ENCODE results near the gene FAM170B. TPM values are rescaled to one million over a fixed set of nuclear protein-coding genes. Genes with fewer than 3 reads are reported as not detected.

FAM170B gene
- total RNA-seq, 4 donors from 2014 or later, result not detected

DNA sequence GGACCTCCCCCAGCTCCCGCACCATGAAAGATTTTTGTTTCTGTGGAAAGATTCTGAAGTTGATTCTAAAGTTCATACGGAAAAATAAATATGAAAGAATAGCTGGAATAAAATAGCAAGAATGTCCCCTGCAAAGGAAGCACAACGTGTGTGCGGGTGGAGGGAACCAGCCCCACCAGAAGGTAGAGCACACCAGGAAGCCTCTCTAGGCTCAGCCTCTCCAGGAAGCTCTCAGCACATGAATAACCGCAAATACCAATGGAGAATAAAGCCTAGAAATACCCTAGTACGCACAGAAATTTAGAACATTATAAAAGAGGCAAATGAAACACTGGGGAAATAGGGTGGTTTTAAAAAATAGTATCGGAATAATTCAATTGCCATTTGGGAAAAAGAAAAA lies 24.6 kb upstream of the FAM170B start:
- TF ChIP-seq POLR2A (IDR thresholded peaks at IDR 0.05), result no peak
- TF ChIP-seq, protein P1, sequence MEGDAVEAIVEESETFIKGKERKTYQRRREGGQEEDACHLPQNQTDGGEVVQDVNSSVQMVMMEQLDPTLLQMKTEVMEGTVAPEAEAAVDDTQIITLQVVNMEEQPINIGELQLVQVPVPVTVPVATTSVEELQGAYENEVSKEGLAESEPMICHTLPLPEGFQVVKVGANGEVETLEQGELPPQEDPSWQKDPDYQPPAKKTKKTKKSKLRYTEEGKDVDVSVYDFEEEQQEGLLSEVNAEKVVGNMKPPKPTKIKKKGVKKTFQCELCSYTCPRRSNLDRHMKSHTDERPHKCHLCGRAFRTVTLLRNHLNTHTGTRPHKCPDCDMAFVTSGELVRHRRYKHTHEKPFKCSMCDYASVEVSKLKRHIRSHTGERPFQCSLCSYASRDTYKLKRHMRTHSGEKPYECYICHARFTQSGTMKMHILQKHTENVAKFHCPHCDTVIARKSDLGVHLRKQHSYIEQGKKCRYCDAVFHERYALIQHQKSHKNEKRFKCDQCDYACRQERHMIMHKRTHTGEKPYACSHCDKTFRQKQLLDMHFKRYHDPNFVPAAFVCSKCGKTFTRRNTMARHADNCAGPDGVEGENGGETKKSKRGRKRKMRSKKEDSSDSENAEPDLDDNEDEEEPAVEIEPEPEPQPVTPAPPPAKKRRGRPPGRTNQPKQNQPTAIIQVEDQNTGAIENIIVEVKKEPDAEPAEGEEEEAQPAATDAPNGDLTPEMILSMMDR (IDR thresholded peaks at IDR 0.05), result no peak
- Histone ChIP-seq H3K4me3 (no peak overlapping the region), H3K36me3 (no peaks in the 10 kb centered on the region), H3K9me3 (no peaks in the 10 kb centered on the region), H3K4me1 (no peaks in the 10 kb centered on the region), H3K27me3 (no peaks in the 10 kb centered on the region), H3K27ac (no peak overlapping the region)
- intact Hi-C loops (cut with DNase I), result no loop called here
- DNase-seq, result no peak
- 70 to 79% methylated on average over 7 of the region's 7 CpGs for WGBS, 2 donors

DNA sequence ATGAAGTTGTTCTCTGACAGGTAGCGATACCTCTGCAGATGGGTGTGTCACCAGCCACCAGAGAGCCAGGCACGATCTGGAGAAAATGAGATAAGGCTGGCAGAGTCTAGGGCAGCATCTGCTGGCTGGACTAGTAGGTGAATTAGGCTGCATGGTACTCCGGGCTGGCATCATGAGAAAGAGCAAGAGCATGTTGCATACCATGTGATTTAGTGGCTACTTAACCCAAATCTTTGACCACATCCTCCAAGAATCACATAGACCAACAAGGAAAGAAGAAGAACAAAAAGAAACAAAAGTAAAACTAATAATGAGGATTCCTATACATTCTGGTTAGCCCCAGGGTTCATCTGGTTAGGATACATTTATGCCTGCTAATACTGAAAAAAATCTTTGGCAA lies 23.4 kb upstream of the FAM170B start:
- DNase-seq, result no peak
- intact Hi-C loops (cut with DNase I), result no loop called here
- Histone ChIP-seq H3K4me1 (no peaks in the 10 kb centered on the region), H3K27ac (no peak overlapping the region), H3K9me3 (no peaks in the 10 kb centered on the region), H3K4me3 (no peak overlapping the region), H3K36me3 (no peaks in the 10 kb centered on the region), H3K27me3 (no peaks in the 10 kb centered on the region)
- 86 to 97% methylated on average over 3 of the region's 3 CpGs for whole genome bisulfite sequencing, 2 donors
- TF ChIP-seq, protein P1 (IDR thresholded peaks at IDR 0.05), result no peak
- TF ChIP-seq POLR2A (IDR thresholded peaks at IDR 0.05), result no peak

DNA sequence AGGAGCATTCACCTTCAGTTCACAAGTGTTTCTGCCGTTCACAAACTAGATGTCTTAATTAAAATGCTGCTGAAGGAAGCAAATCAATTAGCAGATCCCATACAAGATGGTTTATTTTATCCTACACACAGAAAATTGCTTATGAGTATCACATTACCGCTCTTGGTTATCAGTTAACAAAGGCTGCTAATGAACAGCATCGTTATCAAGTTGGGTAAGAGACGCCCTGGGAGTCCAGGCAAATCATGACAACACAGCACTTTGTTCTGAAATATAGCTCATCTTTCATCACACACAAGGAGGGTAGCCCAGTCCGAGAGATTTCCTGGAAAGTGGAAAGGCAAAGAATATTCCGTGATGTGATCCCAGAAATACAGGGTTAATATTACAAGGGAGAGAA lies 20.8 kb upstream of the FAM170B start:
- H3K27me3 ChIP-seq, result no peaks in the 10 kb centered on the region
- no peak for TF ChIP-seq POLR2A (IDR thresholded peaks at IDR 0.05)
- TF ChIP-seq, protein P1 (IDR thresholded peaks at IDR 0.05), result no peak
- H3K36me3 ChIP-seq, result no peaks in the 10 kb centered on the region
- intact Hi-C loops (cut with DNase I), result no loop called here
- H3K9me3 ChIP-seq, result no peaks in the 10 kb centered on the region
- DNase-seq, result no peak
- 92 to 95% methylated on average over 6 of the region's 6 CpGs for WGBS, 2 donors
- no peak overlapping the region for H3K27ac ChIP-seq
- no peaks in the 10 kb centered on the region for H3K4me1 ChIP-seq
- no peak overlapping the region for H3K4me3 ChIP-seq

DNA sequence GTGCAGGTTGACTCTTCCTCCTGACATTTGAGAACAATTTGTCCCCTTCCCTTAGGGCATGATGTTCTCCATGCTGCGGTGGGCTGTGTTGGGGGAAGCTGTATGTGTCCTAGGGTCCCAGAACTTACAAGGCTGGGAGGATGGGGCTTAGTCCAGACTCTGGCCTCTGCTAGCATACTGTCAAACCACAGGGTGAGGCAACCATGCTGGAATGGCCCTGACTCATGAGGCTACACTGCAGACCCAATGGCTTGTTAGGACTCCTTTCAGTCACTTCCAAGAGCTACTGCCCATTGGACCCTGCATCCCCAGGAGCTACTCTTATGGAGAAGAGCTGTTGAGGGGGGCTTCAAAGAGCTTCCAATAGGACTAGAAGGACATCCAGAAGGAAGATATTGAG lies 20.1 kb upstream of the FAM170B start:
- Histone ChIP-seq H3K27ac (no peak overlapping the region), H3K9me3 (no peaks in the 10 kb centered on the region), H3K4me3 (no peak overlapping the region), H3K27me3 (no peaks in the 10 kb centered on the region), H3K36me3 (no peaks in the 10 kb centered on the region), H3K4me1 (no peaks in the 10 kb centered on the region)
- TF ChIP-seq, protein P1 (IDR thresholded peaks at IDR 0.05), result no peak
- TF ChIP-seq POLR2A (IDR thresholded peaks at IDR 0.05), result no peak
- intact Hi-C loops (cut with DNase I), result no loop called here
- DNase-seq, result no peak
- 50% methylated on average over 1 of the region's 1 CpG; no CpG with 5 or more reads in 1 of the 2 donors for WGBS, 2 donors

DNA sequence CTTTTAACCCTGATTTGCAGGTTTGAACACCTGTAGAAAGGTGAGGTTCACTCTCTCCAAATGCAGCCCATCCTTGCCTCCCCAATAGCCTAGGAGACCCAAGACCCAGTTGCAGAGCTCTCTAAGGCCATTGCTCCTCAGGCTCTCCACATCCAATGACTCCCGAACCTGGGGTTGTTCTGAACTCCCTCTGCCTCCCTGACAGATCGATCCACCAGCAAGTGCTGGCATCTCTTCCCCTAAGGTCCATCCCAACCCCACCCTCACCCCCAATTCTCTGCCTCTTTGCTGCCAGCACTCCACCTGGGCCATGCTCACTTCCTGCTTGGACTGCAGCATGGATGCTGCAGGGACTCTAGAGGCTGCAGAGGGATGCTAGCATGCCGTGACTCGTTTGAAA lies 19.3 kb upstream of the FAM170B start:
- H3K36me3 ChIP-seq, result no peaks in the 10 kb centered on the region
- H3K27me3 ChIP-seq, result no peaks in the 10 kb centered on the region
- no peaks in the 10 kb centered on the region for H3K4me1 ChIP-seq
- 39 to 50% methylated on average over 4 of the region's 4 CpGs for WGBS, 2 donors
- intact Hi-C loops (cut with DNase I), result no loop called here
- peaks cover 0 to 2% (median 2%) of the 10 kb centered on the region in 3 donors for H3K9me3 ChIP-seq
- no peak overlapping the region for H3K27ac ChIP-seq
- no peak overlapping the region for H3K4me3 ChIP-seq
- no peak for DNase-seq
- no peak for TF ChIP-seq POLR2A (IDR thresholded peaks at IDR 0.05)
- TF ChIP-seq, protein P1 (IDR thresholded peaks at IDR 0.05), result no peak

Measured in esophagus squamous epithelium (tissue), 5 donors.